ENCODE measurements around the gene LAPTM4A.

DNA sequence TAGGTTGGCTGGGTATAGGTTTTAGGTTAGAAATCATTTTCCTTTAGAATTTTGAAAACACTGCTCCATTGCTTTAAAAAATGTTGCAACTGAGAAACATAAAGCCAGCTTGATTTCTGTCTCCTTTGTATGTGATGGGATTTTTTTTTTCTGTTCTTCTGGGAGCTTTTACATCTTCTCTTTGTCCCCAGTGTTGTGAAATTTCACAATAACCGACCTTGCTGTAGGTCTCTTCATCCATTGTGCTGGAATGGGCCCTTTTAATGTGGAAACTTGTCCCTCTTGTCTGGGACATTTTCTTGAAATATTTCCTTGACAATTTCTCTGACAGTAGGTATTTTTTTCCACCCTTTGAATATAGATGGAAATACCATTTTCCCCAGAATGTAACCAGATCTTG, 44.0 kb upstream of the LAPTM4A start:
- TF ChIP-seq POLR2A (IDR thresholded peaks at IDR 0.05) (no peak), POLR2AphosphoS5 (IDR thresholded peaks at IDR 0.05; ENCODE audit: insufficient read depth in 1 of 2, low read depth in 1 of 2) (no peak)
- TF ChIP-seq, protein P1, sequence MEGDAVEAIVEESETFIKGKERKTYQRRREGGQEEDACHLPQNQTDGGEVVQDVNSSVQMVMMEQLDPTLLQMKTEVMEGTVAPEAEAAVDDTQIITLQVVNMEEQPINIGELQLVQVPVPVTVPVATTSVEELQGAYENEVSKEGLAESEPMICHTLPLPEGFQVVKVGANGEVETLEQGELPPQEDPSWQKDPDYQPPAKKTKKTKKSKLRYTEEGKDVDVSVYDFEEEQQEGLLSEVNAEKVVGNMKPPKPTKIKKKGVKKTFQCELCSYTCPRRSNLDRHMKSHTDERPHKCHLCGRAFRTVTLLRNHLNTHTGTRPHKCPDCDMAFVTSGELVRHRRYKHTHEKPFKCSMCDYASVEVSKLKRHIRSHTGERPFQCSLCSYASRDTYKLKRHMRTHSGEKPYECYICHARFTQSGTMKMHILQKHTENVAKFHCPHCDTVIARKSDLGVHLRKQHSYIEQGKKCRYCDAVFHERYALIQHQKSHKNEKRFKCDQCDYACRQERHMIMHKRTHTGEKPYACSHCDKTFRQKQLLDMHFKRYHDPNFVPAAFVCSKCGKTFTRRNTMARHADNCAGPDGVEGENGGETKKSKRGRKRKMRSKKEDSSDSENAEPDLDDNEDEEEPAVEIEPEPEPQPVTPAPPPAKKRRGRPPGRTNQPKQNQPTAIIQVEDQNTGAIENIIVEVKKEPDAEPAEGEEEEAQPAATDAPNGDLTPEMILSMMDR (IDR thresholded peaks at IDR 0.05) = no peak

All from vagina (tissue), 2 donors.